ENCODE data around the gene RAB35.

DNA sequence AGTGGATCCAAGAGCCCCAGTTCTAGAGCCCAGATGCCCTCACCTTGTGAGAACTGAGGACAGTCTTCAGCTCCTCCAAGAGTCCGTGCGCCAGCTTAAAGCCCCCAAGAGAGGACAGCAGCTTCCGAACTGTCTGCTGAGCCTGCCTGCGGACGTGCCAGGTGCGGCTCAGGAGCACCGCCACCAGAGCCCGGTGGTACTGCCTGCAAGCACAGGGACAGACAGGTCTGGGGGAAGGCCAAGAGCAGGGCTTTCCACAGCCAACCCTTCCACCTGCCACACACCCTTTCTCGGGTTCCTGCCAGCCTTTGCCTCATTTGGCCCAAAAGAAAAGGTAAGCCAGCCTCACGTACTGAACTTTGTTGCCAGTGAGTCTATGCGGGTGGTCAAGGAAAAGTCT, 47.7 kb upstream of the RAB35 start:
- TF ChIP-seq, protein P1, sequence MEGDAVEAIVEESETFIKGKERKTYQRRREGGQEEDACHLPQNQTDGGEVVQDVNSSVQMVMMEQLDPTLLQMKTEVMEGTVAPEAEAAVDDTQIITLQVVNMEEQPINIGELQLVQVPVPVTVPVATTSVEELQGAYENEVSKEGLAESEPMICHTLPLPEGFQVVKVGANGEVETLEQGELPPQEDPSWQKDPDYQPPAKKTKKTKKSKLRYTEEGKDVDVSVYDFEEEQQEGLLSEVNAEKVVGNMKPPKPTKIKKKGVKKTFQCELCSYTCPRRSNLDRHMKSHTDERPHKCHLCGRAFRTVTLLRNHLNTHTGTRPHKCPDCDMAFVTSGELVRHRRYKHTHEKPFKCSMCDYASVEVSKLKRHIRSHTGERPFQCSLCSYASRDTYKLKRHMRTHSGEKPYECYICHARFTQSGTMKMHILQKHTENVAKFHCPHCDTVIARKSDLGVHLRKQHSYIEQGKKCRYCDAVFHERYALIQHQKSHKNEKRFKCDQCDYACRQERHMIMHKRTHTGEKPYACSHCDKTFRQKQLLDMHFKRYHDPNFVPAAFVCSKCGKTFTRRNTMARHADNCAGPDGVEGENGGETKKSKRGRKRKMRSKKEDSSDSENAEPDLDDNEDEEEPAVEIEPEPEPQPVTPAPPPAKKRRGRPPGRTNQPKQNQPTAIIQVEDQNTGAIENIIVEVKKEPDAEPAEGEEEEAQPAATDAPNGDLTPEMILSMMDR (conservative IDR thresholded peaks at IDR 0.05; ENCODE audit: low read depth, low read length), result no peak
- TF ChIP-seq EZH2 (IDR thresholded peaks at IDR 0.05; ENCODE audit: borderline replicate concordance, low read depth, low read length, poor library complexity, severe bottlenecking), result no peak

Measured in A673 (cell line).